GM19455 (cell line): ENCODE measurements around the gene BTRC.
"Not testable (repeated sequence)": the region's sequence is repeated elsewhere in the genome, so short reads cannot be mapped to it uniquely, and the experiment has no call there.

Experiments
- ATAC-seq: cut with Tn5 transposase; IDR thresholded peaks from one replicate; pipeline ENCODE4 v1.9.1; 2021; ENCODE audit not compliant: unreplicated experiment

Gene BTRC

GRCh38 chr10:101578192-101578591 is 224.2 kb downstream of the BTRC start:
- no peak for ATAC-seq

GRCh38 chr10:101578803-101579515 is 225.0 kb downstream of the BTRC start:
- ATAC-seq = no peak

GRCh38 chr10:101579516-101579870 is 225.5 kb downstream of the BTRC start:
- no peak for ATAC-seq

GRCh38 chr10:101580486-101581399 is 226.8 kb downstream of the BTRC start:
- ATAC-seq = no peak

GRCh38 chr10:101585841-101586240 is 231.9 kb downstream of the BTRC start:
- no peak for ATAC-seq

- ATAC-seq = peak; percentile 96
Observed at GRCh38 chr10:101587725-101588653, 234.0 kb downstream of the BTRC start, which contains the start of the genes DPCD and POLL. DPCD (plus strand) TSS chr10:101588321; CDS start chr10:101588337, 16 bp downstream. POLL (minus strand) TSS chr10:101588257; CDS start chr10:101587360, 897 bp downstream.

- ATAC-seq = no peak
Observed at GRCh38 chr10:101588879-101589278, 234.9 kb downstream of the BTRC start.

GRCh38 chr10:101593331-101593730 is 239.4 kb downstream of the BTRC start:
- not testable (repeated sequence) for ATAC-seq

- ATAC-seq = no peak
Observed at GRCh38 chr10:101595591-101596433, 241.8 kb downstream of the BTRC start.

- ATAC-seq = no peak
Observed at GRCh38 chr10:101597091-101597900, 243.3 kb downstream of the BTRC start.

GRCh38 chr10:101601541-101601940 is 247.6 kb downstream of the BTRC start:
- no peak for ATAC-seq

- no peak for ATAC-seq
Observed at GRCh38 chr10:101602761-101603398, 248.9 kb downstream of the BTRC start.
